ENCODE data around the gene TMEM151B. TPM values are rescaled to one million over a fixed set of nuclear protein-coding genes. Genes with fewer than 3 reads are reported as not detected.

TMEM151B gene
- total and polyA plus RNA-seq, 10 of the 15 experiments (the other 5 are each of a cell fraction or from before 2014, with no cell fraction given) = 0.01 to 0.19 (median 0.05) TPM; not detected in 6

DNA sequence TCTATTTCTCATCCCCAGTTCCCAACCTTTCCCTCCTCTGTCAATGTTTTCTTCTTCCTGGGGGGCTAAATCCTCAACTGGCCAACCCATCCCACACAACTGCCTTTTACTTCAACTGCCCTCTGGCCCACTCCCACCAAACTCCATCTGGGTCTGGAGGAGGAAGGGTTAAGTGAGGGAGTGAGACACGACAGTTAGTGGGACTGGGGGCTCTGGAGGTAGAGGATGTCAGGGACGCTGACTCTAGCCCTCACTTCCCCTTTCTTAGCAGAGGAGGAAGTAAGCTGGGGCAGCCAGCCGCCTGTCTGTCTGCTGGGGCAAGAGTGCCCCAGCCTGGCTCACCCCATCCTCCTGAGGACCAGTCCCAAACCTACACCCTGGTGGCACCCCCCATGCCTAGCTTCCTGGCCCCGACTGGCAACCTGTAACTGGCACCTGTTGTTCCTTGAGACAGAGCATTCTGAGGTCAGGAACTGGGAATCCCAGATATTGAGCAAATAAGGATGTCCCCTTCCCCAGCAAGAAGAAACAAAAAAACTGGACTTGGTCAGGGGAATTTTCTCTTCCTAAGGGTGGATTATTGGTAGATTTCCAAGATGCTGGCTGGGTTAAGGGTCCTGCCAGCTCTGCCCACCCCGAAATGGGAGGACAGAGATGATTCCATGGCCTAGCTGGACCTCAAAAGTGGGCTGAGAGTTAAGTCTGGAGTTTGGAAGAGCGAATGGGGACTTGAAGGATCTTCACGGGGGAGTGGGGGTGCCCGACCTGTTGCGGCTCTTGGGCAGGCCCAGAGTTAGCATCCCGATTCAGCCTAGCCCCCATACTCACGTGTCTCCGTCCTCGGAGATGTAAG is 5.9 kb upstream of the TMEM151B start (continued):
- TF ChIP-seq BHLHE40 (IDR thresholded peaks at IDR 0.05; ENCODE audit: borderline replicate concordance in 1 of 2, low read depth in 2 of 2, low read length in 1 of 2) (peak; percentile 87 to 93), NR2C2 (IDR thresholded peaks at IDR 0.05; ENCODE audit: borderline replicate concordance, control insufficient read depth, insufficient read length, low read depth) (no peak), RAD51 (IDR thresholded peaks at IDR 0.05) (peak; percentile 31; the same call in 1 of the 2 replicates), POLR2AphosphoS5 (IDR thresholded peaks at IDR 0.05; ENCODE audit: low read length) (peak; percentile 18), SPI1 (IDR thresholded peaks at IDR 0.05; ENCODE audit: borderline replicate concordance, insufficient read depth, low read depth, low read length) (peak; percentile 99), MEF2B (IDR thresholded peaks at IDR 0.05; ENCODE audit: partially characterized antibody, poor library complexity, severe bottlenecking) (peak; percentile 2), SMAD1 (IDR thresholded peaks at IDR 0.05; ENCODE audit: low read depth, partially characterized antibody) (peak; percentile 32), HDGF (IDR thresholded peaks at IDR 0.05) (0 out of 2 replicates have a peak, but pooled peaks have one; percentile 12), RFX5 (IDR thresholded peaks at IDR 0.05; ENCODE audit: low read depth, low read length) (no peak), ASH2L (IDR thresholded peaks at IDR 0.05; ENCODE audit: borderline replicate concordance, low read depth) (no peak), NFXL1 (IDR thresholded peaks at IDR 0.05; ENCODE audit: borderline replicate concordance) (no peak), ESRRA (IDR thresholded peaks at IDR 0.05; ENCODE audit: low read length) (no peak), LARP7 (IDR thresholded peaks at IDR 0.05) (peak; percentile 41; the same call in 1 of the 2 replicates), IRF4 (IDR thresholded peaks at IDR 0.05; ENCODE audit: low read depth, low read length) (0 out of 2 replicates have a peak, but pooled peaks have one; percentile 27), MTA2 (IDR thresholded peaks at IDR 0.05; ENCODE audit: low read depth) (0 out of 2 replicates have a peak, but pooled peaks have one; percentile 9), RBBP5 (conservative IDR thresholded peaks at IDR 0.05) (no peak), ZNF24 (IDR thresholded peaks at IDR 0.05) (peak; percentile 32; the same call in 1 of the 2 replicates)
- TF ChIP-seq, protein P1, sequence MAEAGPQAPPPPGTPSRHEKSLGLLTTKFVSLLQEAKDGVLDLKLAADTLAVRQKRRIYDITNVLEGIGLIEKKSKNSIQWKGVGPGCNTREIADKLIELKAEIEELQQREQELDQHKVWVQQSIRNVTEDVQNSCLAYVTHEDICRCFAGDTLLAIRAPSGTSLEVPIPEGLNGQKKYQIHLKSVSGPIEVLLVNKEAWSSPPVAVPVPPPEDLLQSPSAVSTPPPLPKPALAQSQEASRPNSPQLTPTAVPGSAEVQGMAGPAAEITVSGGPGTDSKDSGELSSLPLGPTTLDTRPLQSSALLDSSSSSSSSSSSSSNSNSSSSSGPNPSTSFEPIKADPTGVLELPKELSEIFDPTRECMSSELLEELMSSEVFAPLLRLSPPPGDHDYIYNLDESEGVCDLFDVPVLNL (IDR thresholded peaks at IDR 0.05; ENCODE audit: low read depth, low read length) = no peak
- TF ChIP-seq, protein P2, sequence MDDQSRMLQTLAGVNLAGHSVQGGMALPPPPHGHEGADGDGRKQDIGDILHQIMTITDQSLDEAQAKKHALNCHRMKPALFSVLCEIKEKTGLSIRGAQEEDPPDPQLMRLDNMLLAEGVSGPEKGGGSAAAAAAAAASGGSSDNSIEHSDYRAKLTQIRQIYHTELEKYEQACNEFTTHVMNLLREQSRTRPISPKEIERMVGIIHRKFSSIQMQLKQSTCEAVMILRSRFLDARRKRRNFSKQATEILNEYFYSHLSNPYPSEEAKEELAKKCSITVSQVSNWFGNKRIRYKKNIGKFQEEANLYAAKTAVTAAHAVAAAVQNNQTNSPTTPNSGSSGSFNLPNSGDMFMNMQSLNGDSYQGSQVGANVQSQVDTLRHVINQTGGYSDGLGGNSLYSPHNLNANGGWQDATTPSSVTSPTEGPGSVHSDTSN (IDR thresholded peaks at IDR 0.05; ENCODE audit: insufficient replicate concordance, low read depth, low read length) = no peak
- TF ChIP-seq, protein P3, sequence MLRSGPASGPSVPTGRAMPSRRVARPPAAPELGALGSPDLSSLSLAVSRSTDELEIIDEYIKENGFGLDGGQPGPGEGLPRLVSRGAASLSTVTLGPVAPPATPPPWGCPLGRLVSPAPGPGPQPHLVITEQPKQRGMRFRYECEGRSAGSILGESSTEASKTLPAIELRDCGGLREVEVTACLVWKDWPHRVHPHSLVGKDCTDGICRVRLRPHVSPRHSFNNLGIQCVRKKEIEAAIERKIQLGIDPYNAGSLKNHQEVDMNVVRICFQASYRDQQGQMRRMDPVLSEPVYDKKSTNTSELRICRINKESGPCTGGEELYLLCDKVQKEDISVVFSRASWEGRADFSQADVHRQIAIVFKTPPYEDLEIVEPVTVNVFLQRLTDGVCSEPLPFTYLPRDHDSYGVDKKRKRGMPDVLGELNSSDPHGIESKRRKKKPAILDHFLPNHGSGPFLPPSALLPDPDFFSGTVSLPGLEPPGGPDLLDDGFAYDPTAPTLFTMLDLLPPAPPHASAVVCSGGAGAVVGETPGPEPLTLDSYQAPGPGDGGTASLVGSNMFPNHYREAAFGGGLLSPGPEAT (IDR thresholded peaks at IDR 0.05; ENCODE audit: low read depth) = peak; percentile 25; the same call in 1 of the 2 replicates
- TF ChIP-seq, protein P4, sequence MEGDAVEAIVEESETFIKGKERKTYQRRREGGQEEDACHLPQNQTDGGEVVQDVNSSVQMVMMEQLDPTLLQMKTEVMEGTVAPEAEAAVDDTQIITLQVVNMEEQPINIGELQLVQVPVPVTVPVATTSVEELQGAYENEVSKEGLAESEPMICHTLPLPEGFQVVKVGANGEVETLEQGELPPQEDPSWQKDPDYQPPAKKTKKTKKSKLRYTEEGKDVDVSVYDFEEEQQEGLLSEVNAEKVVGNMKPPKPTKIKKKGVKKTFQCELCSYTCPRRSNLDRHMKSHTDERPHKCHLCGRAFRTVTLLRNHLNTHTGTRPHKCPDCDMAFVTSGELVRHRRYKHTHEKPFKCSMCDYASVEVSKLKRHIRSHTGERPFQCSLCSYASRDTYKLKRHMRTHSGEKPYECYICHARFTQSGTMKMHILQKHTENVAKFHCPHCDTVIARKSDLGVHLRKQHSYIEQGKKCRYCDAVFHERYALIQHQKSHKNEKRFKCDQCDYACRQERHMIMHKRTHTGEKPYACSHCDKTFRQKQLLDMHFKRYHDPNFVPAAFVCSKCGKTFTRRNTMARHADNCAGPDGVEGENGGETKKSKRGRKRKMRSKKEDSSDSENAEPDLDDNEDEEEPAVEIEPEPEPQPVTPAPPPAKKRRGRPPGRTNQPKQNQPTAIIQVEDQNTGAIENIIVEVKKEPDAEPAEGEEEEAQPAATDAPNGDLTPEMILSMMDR (IDR thresholded peaks at IDR 0.05 in 2 of 3, conservative IDR thresholded peaks at IDR 0.05 in 1 of 3; ENCODE audit: control insufficient read depth in 2 of 3, extremely low read depth in 1 of 3, insufficient read depth in 1 of 3, low read depth in 3 of 3, low read length in 3 of 3) = peak in 1 of 3 experiments; percentile 14; a peak in 2 of 6 replicates
- TF ChIP-seq, protein P5, sequence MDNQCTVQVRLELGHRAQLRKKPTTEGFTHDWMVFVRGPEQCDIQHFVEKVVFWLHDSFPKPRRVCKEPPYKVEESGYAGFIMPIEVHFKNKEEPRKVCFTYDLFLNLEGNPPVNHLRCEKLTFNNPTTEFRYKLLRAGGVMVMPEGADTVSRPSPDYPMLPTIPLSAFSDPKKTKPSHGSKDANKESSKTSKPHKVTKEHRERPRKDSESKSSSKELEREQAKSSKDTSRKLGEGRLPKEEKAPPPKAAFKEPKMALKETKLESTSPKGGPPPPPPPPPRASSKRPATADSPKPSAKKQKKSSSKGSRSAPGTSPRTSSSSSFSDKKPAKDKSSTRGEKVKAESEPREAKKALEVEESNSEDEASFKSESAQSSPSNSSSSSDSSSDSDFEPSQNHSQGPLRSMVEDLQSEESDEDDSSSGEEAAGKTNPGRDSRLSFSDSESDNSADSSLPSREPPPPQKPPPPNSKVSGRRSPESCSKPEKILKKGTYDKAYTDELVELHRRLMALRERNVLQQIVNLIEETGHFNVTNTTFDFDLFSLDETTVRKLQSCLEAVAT (IDR thresholded peaks at IDR 0.05) = peak; percentile 93

All from GM12878 (cell line).